ENCODE results near the gene LNPK. TPM values are rescaled to one million over a fixed set of nuclear protein-coding genes. Genes with fewer than 3 reads are reported as not detected.

Gene LNPK
- total RNA-seq, 4 donors from 2014 or later = 23.0 to 84.4 (median 50.1) TPM

DNA sequence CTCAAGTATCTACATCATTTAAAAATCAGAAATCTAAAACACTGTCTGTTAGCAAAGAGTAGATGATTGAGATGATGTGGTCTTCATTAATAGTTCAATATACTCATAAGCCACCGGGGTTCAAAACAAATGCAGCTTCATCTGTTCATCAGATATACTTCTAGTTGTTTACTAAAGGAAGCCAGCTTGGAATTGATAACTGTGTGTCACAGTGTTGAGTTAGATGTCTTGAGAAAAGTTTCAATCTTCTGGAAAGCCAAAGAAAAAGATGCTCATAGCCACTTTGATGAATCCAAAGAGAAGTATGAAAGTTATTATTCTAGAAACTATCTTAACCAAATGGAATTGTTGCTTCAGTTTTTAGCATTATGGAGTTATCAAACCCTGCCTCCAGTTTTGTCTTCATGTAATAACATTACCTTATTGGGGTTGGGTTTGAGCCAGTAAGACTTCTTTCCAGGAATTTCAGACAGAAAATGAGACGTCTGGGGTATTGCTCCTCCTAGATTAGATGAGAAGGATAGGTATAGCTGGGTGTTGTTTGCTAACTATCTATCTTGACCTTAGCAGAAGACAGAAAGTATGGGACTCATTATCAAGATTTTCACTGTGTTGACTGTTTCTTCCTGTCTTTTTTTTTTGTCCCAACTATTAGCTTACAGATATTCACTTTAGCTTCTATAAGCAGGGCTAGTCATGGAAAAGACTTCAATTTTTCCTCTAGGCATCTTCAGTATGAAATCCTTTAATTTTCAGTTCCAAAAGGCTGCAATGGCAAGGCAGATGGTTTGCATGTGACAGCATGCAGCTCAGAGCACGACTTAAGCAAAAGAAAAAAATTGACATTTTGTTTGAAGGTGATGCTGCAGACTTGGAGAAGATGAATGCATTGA, 66.5 kb downstream of the LNPK start:
- ATAC-seq (no peak), DNase-seq (no peak)
- TF ChIP-seq, protein P1, sequence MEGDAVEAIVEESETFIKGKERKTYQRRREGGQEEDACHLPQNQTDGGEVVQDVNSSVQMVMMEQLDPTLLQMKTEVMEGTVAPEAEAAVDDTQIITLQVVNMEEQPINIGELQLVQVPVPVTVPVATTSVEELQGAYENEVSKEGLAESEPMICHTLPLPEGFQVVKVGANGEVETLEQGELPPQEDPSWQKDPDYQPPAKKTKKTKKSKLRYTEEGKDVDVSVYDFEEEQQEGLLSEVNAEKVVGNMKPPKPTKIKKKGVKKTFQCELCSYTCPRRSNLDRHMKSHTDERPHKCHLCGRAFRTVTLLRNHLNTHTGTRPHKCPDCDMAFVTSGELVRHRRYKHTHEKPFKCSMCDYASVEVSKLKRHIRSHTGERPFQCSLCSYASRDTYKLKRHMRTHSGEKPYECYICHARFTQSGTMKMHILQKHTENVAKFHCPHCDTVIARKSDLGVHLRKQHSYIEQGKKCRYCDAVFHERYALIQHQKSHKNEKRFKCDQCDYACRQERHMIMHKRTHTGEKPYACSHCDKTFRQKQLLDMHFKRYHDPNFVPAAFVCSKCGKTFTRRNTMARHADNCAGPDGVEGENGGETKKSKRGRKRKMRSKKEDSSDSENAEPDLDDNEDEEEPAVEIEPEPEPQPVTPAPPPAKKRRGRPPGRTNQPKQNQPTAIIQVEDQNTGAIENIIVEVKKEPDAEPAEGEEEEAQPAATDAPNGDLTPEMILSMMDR (IDR thresholded peaks at IDR 0.05 in 4 of 5, conservative IDR thresholded peaks at IDR 0.05 in 1 of 5) = no peak
- no peak for TF ChIP-seq POLR2A (IDR thresholded peaks at IDR 0.05)
- no peak overlapping the region for H3K4me3 ChIP-seq
- H3K27ac ChIP-seq = no peak overlapping the region
- H3K27me3 ChIP-seq = no peaks in the 10 kb centered on the region
- H3K9me3 ChIP-seq = no peaks in the 10 kb centered on the region
- in situ Hi-C loops (cut with MboI; ENCODE audit: low sequenced_read_pairs in 4 of 4) (no loop called here), intact Hi-C loops (cut with DNase I; ENCODE audit: low total_unique reads) (loop anchor here (10.0 kb wide), 1 partner anchor 771 kb away; the partner anchor contains the start of gene ATF2)
- peaks cover 15 to 16% of the 10 kb centered on the region in 2 donors for H3K4me1 ChIP-seq
- H3K36me3 ChIP-seq = peaks cover 4 to 30% of the 10 kb centered on the region in 2 donors

DNA sequence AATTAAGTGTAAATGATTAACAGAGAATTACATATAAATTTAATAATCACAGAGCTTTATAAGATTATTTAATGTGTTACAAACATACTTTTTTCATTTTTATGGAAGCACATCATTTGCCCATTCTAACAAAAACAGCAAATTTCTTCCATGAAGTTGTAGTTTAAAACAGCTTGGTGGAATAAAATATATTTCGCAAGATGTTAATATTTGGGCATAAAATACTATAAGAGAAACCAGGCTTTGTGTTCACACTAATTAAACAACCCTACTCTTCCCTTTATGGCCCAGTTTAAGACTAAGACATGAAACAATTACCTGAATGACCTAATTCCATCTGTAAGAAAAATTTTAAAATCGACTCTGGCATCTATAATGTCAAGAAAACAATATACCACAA, 69.4 kb downstream of the LNPK start:
- in situ Hi-C loops (cut with MboI; ENCODE audit: low sequenced_read_pairs in 4 of 4) = no loop called here

DNA sequence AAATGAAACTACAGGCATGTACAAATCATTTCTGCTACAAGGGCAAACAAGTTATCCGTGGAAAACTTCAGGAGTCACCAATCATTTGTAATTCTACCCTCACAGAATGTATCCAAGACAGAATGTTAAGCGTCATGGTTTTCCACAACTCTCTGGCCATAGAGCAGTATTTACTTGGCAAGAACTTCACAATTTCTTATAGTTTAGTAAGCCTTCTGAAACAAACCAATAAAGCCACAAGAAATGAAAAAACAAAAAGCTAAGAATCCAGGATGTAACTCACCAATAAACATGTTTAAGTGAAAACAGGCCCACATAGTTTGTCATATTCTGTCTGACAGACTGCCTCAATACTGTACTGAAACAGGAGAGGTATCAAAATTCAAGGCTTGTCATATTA, 70.3 kb downstream of the LNPK start:
- no peak overlapping the region for H3K4me3 ChIP-seq
- H3K9me3 ChIP-seq = no peaks in the 10 kb centered on the region
- intact Hi-C loops (cut with DNase I; ENCODE audit: low total_unique reads) = loop anchor here (5.0 to 10.0 kb wide), 2 partner anchors 180 to 767 kb away; partner anchors contain the start of gene ATF2
- peaks cover 26 to 33% of the 10 kb centered on the region in 2 donors for H3K4me1 ChIP-seq
- no peak for ATAC-seq
- H3K36me3 ChIP-seq = peaks cover 0 to 3% of the 10 kb centered on the region in 2 donors
- in situ Hi-C loops (cut with MboI; ENCODE audit: low sequenced_read_pairs in 4 of 4) = no loop called here
- TF ChIP-seq POLR2A (IDR thresholded peaks at IDR 0.05) = no peak
- TF ChIP-seq, protein P1 (IDR thresholded peaks at IDR 0.05 in 4 of 5, conservative IDR thresholded peaks at IDR 0.05 in 1 of 5) = no peak
- no peak for DNase-seq
- H3K27ac ChIP-seq = peak overlapping the region; percentile 65 to 85 (median 84)
- H3K27me3 ChIP-seq = no peaks in the 10 kb centered on the region

More for the DNA sequence above, 69.4 kb downstream of the LNPK start:
- no peak for TF ChIP-seq POLR2A (IDR thresholded peaks at IDR 0.05)
- TF ChIP-seq, protein P1 (IDR thresholded peaks at IDR 0.05 in 4 of 5, conservative IDR thresholded peaks at IDR 0.05 in 1 of 5) = no peak
- H3K9me3 ChIP-seq = no peaks in the 10 kb centered on the region
- no peak for DNase-seq
- intact Hi-C loops (cut with DNase I; ENCODE audit: low total_unique reads) = loop anchor here (5.0 to 10.0 kb wide), 2 partner anchors 180 to 768 kb away; partner anchors contain the start of gene ATF2
- no peak for ATAC-seq
- H3K4me1 ChIP-seq = peaks cover 26 to 33% of the 10 kb centered on the region in 2 donors
- peak overlapping the region; percentile 65 to 85 (median 84) for H3K27ac ChIP-seq
- peaks cover 4 to 11% of the 10 kb centered on the region in 2 donors for H3K36me3 ChIP-seq
- H3K4me3 ChIP-seq = no peak overlapping the region
- no peaks in the 10 kb centered on the region for H3K27me3 ChIP-seq

DNA sequence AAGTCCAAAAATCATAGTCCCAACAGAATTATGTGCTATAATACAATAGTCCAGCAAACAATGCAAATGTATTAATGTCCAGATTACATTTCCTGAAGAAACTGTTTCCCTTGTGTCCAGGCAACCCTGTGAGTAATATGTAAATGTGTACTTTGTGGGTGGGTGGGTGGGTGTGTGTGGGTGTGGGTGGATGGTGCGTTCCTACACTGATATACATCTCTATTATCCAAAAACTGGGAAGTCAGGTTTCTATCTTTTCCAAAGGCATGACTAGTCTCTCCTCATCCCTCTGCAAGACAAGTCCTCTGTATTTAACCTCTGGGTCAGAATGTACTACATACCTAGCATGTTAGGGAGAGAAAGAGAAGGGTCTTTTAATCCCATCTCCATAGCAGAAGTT, 71.6 kb downstream of the LNPK start:
- H3K27me3 ChIP-seq = no peaks in the 10 kb centered on the region
- in situ Hi-C loops (cut with MboI; ENCODE audit: low sequenced_read_pairs in 4 of 4) = no loop called here
- intact Hi-C loops (cut with DNase I; ENCODE audit: low total_unique reads) = loop anchor here (1.0 to 10.0 kb wide), 4 partner anchors 72 to 766 kb away; partner anchors contain the start of genes ATF2 and LNPK
- H3K27ac ChIP-seq = peak overlapping the region; percentile 65 to 85 (median 84)
- no peak overlapping the region for H3K4me3 ChIP-seq
- no peaks in the 10 kb centered on the region for H3K9me3 ChIP-seq
- ATAC-seq (peak in 1 of 2 donors; percentile 19), DNase-seq (no peak)
- TF ChIP-seq, protein P1 (IDR thresholded peaks at IDR 0.05 in 4 of 5, conservative IDR thresholded peaks at IDR 0.05 in 1 of 5) = no peak
- no peak for TF ChIP-seq POLR2A (IDR thresholded peaks at IDR 0.05)
- H3K4me1 ChIP-seq = peaks cover 26 to 33% of the 10 kb centered on the region in 2 donors
- no peaks in the 10 kb centered on the region for H3K36me3 ChIP-seq

All from gastrocnemius medialis (tissue), 4 donors.